ENCODE measurements around the gene IER5L. TPM values are rescaled to one million over a fixed set of nuclear protein-coding genes. Genes with fewer than 3 reads are reported as not detected.
A peak's percentile ranks its signal among the peaks of the same experiment; 100 is the strongest.

The IER5L gene
- total and polyA plus RNA-seq, 9 of the 15 experiments (the other 6 are each of a cell fraction or from before 2014, with no cell fraction given) = 0.14 to 11.9 (median 0.52) TPM

- TF ChIP-seq ARID3A (IDR thresholded peaks at IDR 0.05; ENCODE audit: borderline replicate concordance, low read depth, low read length) (no peak), MEF2A (IDR thresholded peaks at IDR 0.05; ENCODE audit: control insufficient read depth, low read depth, low read length) (no peak), SLC30A9 (CRISPR knock-in tag; IDR thresholded peaks at IDR 0.05) (no peak), FOXJ3 (CRISPR knock-in tag; IDR thresholded peaks at IDR 0.05) (no peak), CXXC5 (CRISPR knock-in tag; IDR thresholded peaks at IDR 0.05) (no peak), EHMT2 (IDR thresholded peaks at IDR 0.05) (no peak), FOXK1 (CRISPR knock-in tag; IDR thresholded peaks at IDR 0.05; ENCODE audit: borderline replicate concordance) (no peak), TRIM24 (IDR thresholded peaks at IDR 0.05) (no peak), NFE2 (IDR thresholded peaks at IDR 0.05; ENCODE audit: low read depth) (no peak), JUN (IDR thresholded peaks at IDR 0.05; ENCODE audit: borderline replicate concordance, low read depth, low read length) (peak; percentile 36; the same call in 1 of the 2 replicates), JUN (CRISPR knock-in tag; IDR thresholded peaks at IDR 0.05; ENCODE audit: borderline replicate concordance) (no peak), ZNF57 (CRISPR knock-in tag; IDR thresholded peaks at IDR 0.05) (no peak), U2AF1 (optimal IDR thresholded peaks at IDR 0.05; ENCODE audit: low read depth, low read length) (no peak), CAMTA2 (CRISPR knock-in tag; conservative IDR thresholded peaks at IDR 0.05) (no peak), ZNF740 (CRISPR knock-in tag; IDR thresholded peaks at IDR 0.05) (no peak), ZNF740 (tag; IDR thresholded peaks at IDR 0.05) (no peak), MTA3 (IDR thresholded peaks at IDR 0.05; ENCODE audit: borderline replicate concordance) (no peak), ZNF217 (CRISPR knock-in tag; IDR thresholded peaks at IDR 0.05) (no peak), E4F1 (CRISPR knock-in tag; IDR thresholded peaks at IDR 0.05; ENCODE audit: borderline replicate concordance) (no peak), RBM22 (IDR thresholded peaks at IDR 0.05; ENCODE audit: low read depth, low read length, poor library complexity, severe bottlenecking) (no peak), SMARCE1 (IDR thresholded peaks at IDR 0.05) (no peak)
Measured at GRCh38 chr9:129131300-129132145, 46.5 kb downstream of the IER5L start (continued).

Data from K562 (cell line).